ENCODE results near the gene PDE6G.
"Not testable (repeated sequence)": the region's sequence is repeated elsewhere in the genome, so short reads cannot be mapped to it uniquely, and the experiment has no call there.

DNA sequence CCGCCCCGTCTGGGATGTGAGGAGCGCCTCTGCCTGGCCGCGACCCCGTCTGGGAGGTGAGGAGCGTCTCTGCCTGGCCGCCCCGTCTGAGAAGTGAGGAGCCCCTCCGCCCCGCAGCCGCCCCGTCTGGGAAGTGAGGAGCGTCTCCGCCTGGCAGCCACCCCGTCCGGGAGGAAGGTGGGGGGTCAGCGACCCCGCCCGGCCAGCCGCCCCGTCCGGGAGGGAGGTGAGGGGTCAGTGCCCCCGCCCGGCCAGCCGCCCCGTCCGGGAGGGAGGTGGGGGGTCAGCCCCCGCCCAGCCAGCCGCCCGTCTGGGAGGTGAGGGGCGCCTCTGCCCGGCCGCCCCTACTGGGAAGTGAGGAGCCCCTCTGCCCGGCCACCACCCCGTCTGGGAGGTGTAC lies 38.0 kb downstream of the PDE6G start:
- TF ChIP-seq POLR2A (IDR thresholded peaks at IDR 0.05): not testable (repeated sequence)
- TF ChIP-seq, protein P1, sequence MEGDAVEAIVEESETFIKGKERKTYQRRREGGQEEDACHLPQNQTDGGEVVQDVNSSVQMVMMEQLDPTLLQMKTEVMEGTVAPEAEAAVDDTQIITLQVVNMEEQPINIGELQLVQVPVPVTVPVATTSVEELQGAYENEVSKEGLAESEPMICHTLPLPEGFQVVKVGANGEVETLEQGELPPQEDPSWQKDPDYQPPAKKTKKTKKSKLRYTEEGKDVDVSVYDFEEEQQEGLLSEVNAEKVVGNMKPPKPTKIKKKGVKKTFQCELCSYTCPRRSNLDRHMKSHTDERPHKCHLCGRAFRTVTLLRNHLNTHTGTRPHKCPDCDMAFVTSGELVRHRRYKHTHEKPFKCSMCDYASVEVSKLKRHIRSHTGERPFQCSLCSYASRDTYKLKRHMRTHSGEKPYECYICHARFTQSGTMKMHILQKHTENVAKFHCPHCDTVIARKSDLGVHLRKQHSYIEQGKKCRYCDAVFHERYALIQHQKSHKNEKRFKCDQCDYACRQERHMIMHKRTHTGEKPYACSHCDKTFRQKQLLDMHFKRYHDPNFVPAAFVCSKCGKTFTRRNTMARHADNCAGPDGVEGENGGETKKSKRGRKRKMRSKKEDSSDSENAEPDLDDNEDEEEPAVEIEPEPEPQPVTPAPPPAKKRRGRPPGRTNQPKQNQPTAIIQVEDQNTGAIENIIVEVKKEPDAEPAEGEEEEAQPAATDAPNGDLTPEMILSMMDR (IDR thresholded peaks at IDR 0.05): not testable (repeated sequence)

All from uterus (tissue), 2 donors.